Stimulated activated CD4-positive, alpha-beta T cell treated with anti-CD3 and anti-CD28 coated beads, Interleukin-12 subunit alpha, Interleukin-12 subunit beta, amount 100 ng/mL, for 24 hours (primary cell): Measurements from ENCODE around the gene GTF2A1.
"Not testable (repeated sequence)": the region's sequence is repeated elsewhere in the genome, so short reads cannot be mapped to it uniquely, and the experiment has no call there.

ENCODE experiments used
- DNase-seq, 2 experiments: peaks; one replicate each; pipeline ENCODE4 v3.0.0-alpha.2; 2020; ENCODE audit warnings: low read depth in 2 of 2

The GTF2A1 gene

GRCh38 chr14:81231540-81231939, 10.8 kb upstream of the GTF2A1 start:
- no peak for DNase-seq

GRCh38 chr14:81224222-81224621, 3.5 kb upstream of the GTF2A1 start:
- no peak for DNase-seq

GRCh38 chr14:81223788-81224187, 3.0 kb upstream of the GTF2A1 start:
- DNase-seq, result not testable (repeated sequence)

- DNase-seq, result no peak
Observed at GRCh38 chr14:81222691-81223090, 1.9 kb upstream of the GTF2A1 start.

- no peak for DNase-seq
Observed at GRCh38 chr14:81222126-81222525, 1.4 kb upstream of the GTF2A1 start.

- no peak for DNase-seq
Observed at GRCh38 chr14:81221579-81222102, 882 bp upstream of the GTF2A1 start.

- DNase-seq, result no peak
Observed at GRCh38 chr14:81220580-81220829, 254 bp downstream of the GTF2A1 start.

GRCh38 chr14:81219759-81220579, 790 bp downstream of the GTF2A1 start:
- DNase-seq, result peak in 1 of 2 experiments; percentile 12

- DNase-seq, result peak; percentile 69 to 71
Observed at GRCh38 chr14:81219210-81219758, 1.5 kb downstream of the GTF2A1 start.

- DNase-seq, result no peak
Observed at GRCh38 chr14:81211844-81212243, 8.9 kb downstream of the GTF2A1 start.

- no peak for DNase-seq
Observed at GRCh38 chr14:81209167-81209836, 11.5 kb downstream of the GTF2A1 start.

- no peak for DNase-seq
Observed at GRCh38 chr14:81208489-81208888, 12.3 kb downstream of the GTF2A1 start.

- no peak for DNase-seq
Observed at GRCh38 chr14:81206115-81206514, 14.6 kb downstream of the GTF2A1 start.

GRCh38 chr14:81205639-81206038, 15.1 kb downstream of the GTF2A1 start:
- no peak for DNase-seq

- no peak for DNase-seq
Observed at GRCh38 chr14:81200054-81200453, 20.7 kb downstream of the GTF2A1 start.

GRCh38 chr14:81199084-81199483, 21.7 kb downstream of the GTF2A1 start:
- DNase-seq, result no peak

- DNase-seq, result no peak
Observed at GRCh38 chr14:81198651-81199050, 22.1 kb downstream of the GTF2A1 start.

GRCh38 chr14:81193924-81194633, 26.7 kb downstream of the GTF2A1 start:
- peak in 1 of 2 experiments; percentile 2 for DNase-seq

- DNase-seq, result no peak
Observed at GRCh38 chr14:81192594-81192993, 28.2 kb downstream of the GTF2A1 start.

GRCh38 chr14:81187832-81188522, 32.8 kb downstream of the GTF2A1 start:
- no peak for DNase-seq

GRCh38 chr14:81179631-81180030, 41.1 kb downstream of the GTF2A1 start:
- no peak for DNase-seq

- DNase-seq, result no peak
Observed at GRCh38 chr14:81178063-81178462, 42.7 kb downstream of the GTF2A1 start.
